HCT116 (cell line): ENCODE data around the gene FMN2. TPM values are rescaled to one million over a fixed set of nuclear protein-coding genes. Genes with fewer than 3 reads are reported as not detected.

ENCODE experiments used
- ATAC-seq: fragments of 200-7000 bp; cut with Tn5 transposase; 2 replicates; pipeline ENCODE4 v1.9.1; 2020; ENCODE audit warnings: mild to moderate bottlenecking, moderate library complexity
- BruUV-seq: library from RNA; stranded (reverse); fragments of 400-500 nt; replicated peaks from 2 replicates; lab custom pipeline; 2021; lab: Mats Ljungman, UMichigan
- CTCF ChIA-PET: fragments of 300-600 bp; sonication (Branson Sonifier 250); formaldehyde crosslinking; loops from one replicate; lab custom pipeline; 2021; ENCODE audit warnings: antibody characterized with exemption; lab: Charles Lee
- POLR2A ChIA-PET: fragments of 300-600, 350-600 bp; sonication (Branson Sonifier 250); formaldehyde crosslinking; loops from one replicate; lab custom pipeline; 2021; ENCODE audit warnings: antibody characterized with exemption; lab: Charles Lee
- RAD21 ChIA-PET, 2 experiments: fragments of 300-600 bp; sonication (Branson Sonifier 250); formaldehyde crosslinking; loops; one replicate each; lab custom pipeline; 2023; ENCODE audit warnings: low total read pairs in 2 of 2; ENCODE audit not compliant: uncharacterized antibody in 2 of 2, unreplicated experiment in 2 of 2, low non-redundant PET in 1 of 2; lab: Charles Lee
- DNase-seq: peaks from one replicate; pipeline ENCODE4 v3.0.0-alpha.2; 2010; ENCODE audit warnings: low read depth, low spot score
- H2AFZ ChIP-seq: fragments of 200-600 bp; shearing (Covaris generic), sonication (generic); 2 replicates; pipeline ENCODE4 v1.6.1; 2017; ENCODE audit warnings: low read depth, mixed run types, mixed read lengths, antibody characterized with exemption, low read length; ENCODE audit not compliant: poor library complexity, severe bottlenecking
- H3K27ac ChIP-seq: 2 replicates; pipeline ENCODE4 v1.5.1; 2012; ENCODE audit warnings: low read depth, low read length
- H3K27me3 ChIP-seq: fragments of 200-600 bp; sonication (generic); 2 replicates; pipeline ENCODE4 v1.6.1; 2016; ENCODE audit warnings: mixed run types, low read length, mixed read lengths; ENCODE audit not compliant: insufficient read depth
- H3K36me3 ChIP-seq, 2 experiments: fragments of 200-500 bp in 1 of 2; fragments of 200-600 bp in 1 of 2; sonication (Bioruptor generic) in 1 of 2; sonication (generic) in 1 of 2; 2 replicates each; pipeline versions ENCODE4 v1.5.1 to v1.6.1; 2014 to 2016; ENCODE audit warnings: low read length in 2 of 2, inconsistent platforms in 1 of 2, mixed read lengths in 1 of 2, mixed run types in 1 of 2; ENCODE audit not compliant: insufficient read depth in 2 of 2, control insufficient read depth in 1 of 2
- H3K4me1 ChIP-seq, 2 experiments: fragments of 200-600 bp in 1 of 2; sonication (generic) in 1 of 2; 2 replicates each; pipeline versions ENCODE4 v1.5.1 to v1.6.1; 2012 to 2017; ENCODE audit warnings: low read length in 2 of 2, inconsistent platforms in 1 of 2, mild to moderate bottlenecking in 1 of 2, mixed read lengths in 1 of 2, mixed run types in 1 of 2, moderate library complexity in 1 of 2; ENCODE audit not compliant: insufficient read depth in 2 of 2, control insufficient read depth in 1 of 2
- H3K4me2 ChIP-seq: fragments of 200-600 bp; sonication (generic); 2 replicates; pipeline ENCODE4 v1.6.1; 2017; ENCODE audit warnings: mixed run types, low read length, mixed read lengths
- H3K4me3 ChIP-seq, 2 experiments: fragments of 200-600 bp in 1 of 2; sonication (generic) in 1 of 2; replicated peaks in 1 of 2; 2 replicates each; pipeline ENCODE4 v1.5.1; 2011 to 2016; ENCODE audit warnings: low read length in 2 of 2, control low read depth in 1 of 2, low read depth in 1 of 2, mild to moderate bottlenecking in 1 of 2, mixed read lengths in 1 of 2, mixed run types in 1 of 2
- H3K79me2 ChIP-seq: fragments of 200-600 bp; sonication (generic); 2 replicates; pipeline ENCODE4 v1.6.1; 2017; ENCODE audit warnings: mild to moderate bottlenecking, mixed run types, low read length, moderate library complexity, mixed read lengths; ENCODE audit not compliant: insufficient read depth
- H3K9ac ChIP-seq: fragments of 200-600 bp; sonication (generic); 2 replicates; pipeline ENCODE4 v1.6.1; 2016; ENCODE audit warnings: low read length, mixed read lengths
- H3K9me2 ChIP-seq: fragments of 200-600 bp; sonication (generic), shearing (Covaris generic); 2 replicates; pipeline ENCODE4 v1.6.1; 2017; ENCODE audit warnings: mixed run types, mild to moderate bottlenecking, moderate library complexity; ENCODE audit not compliant: insufficient read depth
- H3K9me3 ChIP-seq, 2 experiments: fragments of 200-500 bp in 1 of 2; fragments of 200-600 bp in 1 of 2; sonication (Bioruptor generic) in 1 of 2; sonication (generic) in 1 of 2; 2 replicates each; pipeline ENCODE4 v1.6.1; 2014 to 2017; ENCODE audit warnings: low read length in 2 of 2, mixed read lengths in 2 of 2, inconsistent platforms in 1 of 2, low read depth in 1 of 2, mild to moderate bottlenecking in 1 of 2, mixed run types in 1 of 2, moderate library complexity in 1 of 2; ENCODE audit not compliant: control insufficient read depth in 1 of 2, insufficient read depth in 1 of 2
- H4K20me1 ChIP-seq: fragments of 200-600 bp; sonication (generic), shearing (Covaris generic); 2 replicates; pipeline ENCODE4 v1.6.1; 2017; ENCODE audit warnings: mixed run types, mild to moderate bottlenecking, moderate library complexity; ENCODE audit not compliant: insufficient read depth
- CBX3 ChIP-seq: IDR thresholded peaks from 2 replicates; pipeline ENCODE4 v1.6.1; 2012; ENCODE audit warnings: low read depth
- CEBPB ChIP-seq: IDR thresholded peaks from 2 replicates; pipeline ENCODE4 v1.6.1; 2012; ENCODE audit warnings: low read depth
- EZH2phosphoT487 ChIP-seq: fragments of 200-600 bp; IDR thresholded peaks from 2 replicates; pipeline ENCODE4 v1.6.1; 2018; ENCODE audit warnings: antibody characterized with exemption, borderline replicate concordance
- FOSL1 ChIP-seq: IDR thresholded peaks from 2 replicates; pipeline ENCODE4 v1.6.1; 2012; ENCODE audit warnings: low read depth
- JUND ChIP-seq: IDR thresholded peaks from 2 replicates; pipeline ENCODE4 v1.6.1; 2012
- POLR2A ChIP-seq: IDR thresholded peaks from 2 replicates; pipeline ENCODE4 v1.7.0; 2011; ENCODE audit warnings: borderline replicate concordance; ENCODE audit not compliant: insufficient read depth, insufficient read length; ENCODE audit errors: extremely low read depth
- RAD21 ChIP-seq: IDR thresholded peaks from 2 replicates; pipeline ENCODE4 v1.6.1; 2012; ENCODE audit warnings: low read depth, mild to moderate bottlenecking
- SIN3A ChIP-seq: IDR thresholded peaks from 2 replicates; pipeline ENCODE4 v1.6.1; 2012; ENCODE audit warnings: low read depth
- SRF ChIP-seq: IDR thresholded peaks from 2 replicates; pipeline ENCODE4 v1.6.1; 2012; ENCODE audit warnings: low read depth
- TCF7L2 ChIP-seq: IDR thresholded peaks from 2 replicates; pipeline ENCODE4 v1.7.0; 2011; ENCODE audit warnings: borderline replicate concordance, inconsistent platforms; ENCODE audit not compliant: insufficient read depth, insufficient read length; ENCODE audit errors: extremely low read depth
- YY1 ChIP-seq: IDR thresholded peaks from 2 replicates; pipeline ENCODE4 v1.6.1; 2011; ENCODE audit warnings: low read length, low read depth, moderate library complexity, mild to moderate bottlenecking; ENCODE audit not compliant: insufficient replicate concordance; ENCODE audit errors: extremely low read depth
- ZFX ChIP-seq: fragments of 450-650 bp; IDR thresholded peaks from 2 replicates; pipeline ENCODE4 v1.6.1; 2017
- intact Hi-C: fragments of 100-400 bp; cut with micrococcal nuclease; formaldehyde crosslinking; loops from 2 replicates; pipeline ENCODE4 v1.10.0; 2022
- total RNA-seq: library from RNA; stranded (reverse); gene quantifications from one replicate; pipeline ENCODE4 v1.2.1, GENCODE V29; 2021; ENCODE audit not compliant: unreplicated experiment
- TF ChIP-seq, protein P1 (sequence below): IDR thresholded peaks from 2 replicates; pipeline ENCODE4 v1.6.1; 2012
- TF ChIP-seq, protein P2 (sequence below), 3 experiments: fragments of 200-600 bp in 1 of 3; sonication (generic) in 1 of 3; IDR thresholded peaks in 2 of 3; conservative IDR thresholded peaks in 1 of 3; 2 replicates each; pipeline ENCODE4 v1.5.1; 2012 to 2017; ENCODE audit warnings: low read depth in 2 of 3, low read length in 2 of 3, antibody characterized with exemption in 1 of 3, borderline replicate concordance in 1 of 3, control low read depth in 1 of 3, mild to moderate bottlenecking in 1 of 3, mixed read lengths in 1 of 3, mixed run types in 1 of 3, moderate library complexity in 1 of 3; ENCODE audit not compliant: insufficient read depth in 1 of 3

Gene FMN2
- total RNA-seq, 1 experiment from 2014 or later = not detected

DNA sequence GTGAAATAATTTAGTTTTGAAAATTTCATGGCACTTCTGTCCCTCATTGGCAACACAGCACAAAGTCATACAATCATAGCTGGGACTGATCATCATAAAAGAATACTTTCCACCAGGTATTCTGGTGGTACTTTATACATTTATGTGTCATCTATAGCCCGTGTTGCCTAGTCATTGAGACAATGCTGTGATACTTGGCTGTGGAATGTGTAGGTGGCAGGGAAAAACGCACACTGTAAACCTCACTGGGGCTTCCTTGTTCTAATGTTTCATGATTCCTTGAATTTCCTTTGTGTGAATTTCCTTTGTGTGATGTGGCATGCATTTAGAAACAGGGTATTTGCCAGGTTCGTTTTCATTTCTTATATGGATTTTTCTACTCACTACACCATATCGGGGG lies 118.3 kb downstream of the FMN2 start:
- no peak overlapping the region for H2AFZ ChIP-seq
- H3K9me3 ChIP-seq = peaks cover 0 to 3% of the 10 kb centered on the region in 2 experiments; a peak in 2 of 4 replicates
- H3K4me2 ChIP-seq = no peak overlapping the region
- H3K4me1 ChIP-seq = no peaks in the 10 kb centered on the region
- TF ChIP-seq, protein P1, sequence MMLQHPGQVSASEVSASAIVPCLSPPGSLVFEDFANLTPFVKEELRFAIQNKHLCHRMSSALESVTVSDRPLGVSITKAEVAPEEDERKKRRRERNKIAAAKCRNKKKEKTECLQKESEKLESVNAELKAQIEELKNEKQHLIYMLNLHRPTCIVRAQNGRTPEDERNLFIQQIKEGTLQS = no peak
- TF ChIP-seq JUND = no peak
- no peak for TF ChIP-seq RAD21
- TF ChIP-seq, protein P2, sequence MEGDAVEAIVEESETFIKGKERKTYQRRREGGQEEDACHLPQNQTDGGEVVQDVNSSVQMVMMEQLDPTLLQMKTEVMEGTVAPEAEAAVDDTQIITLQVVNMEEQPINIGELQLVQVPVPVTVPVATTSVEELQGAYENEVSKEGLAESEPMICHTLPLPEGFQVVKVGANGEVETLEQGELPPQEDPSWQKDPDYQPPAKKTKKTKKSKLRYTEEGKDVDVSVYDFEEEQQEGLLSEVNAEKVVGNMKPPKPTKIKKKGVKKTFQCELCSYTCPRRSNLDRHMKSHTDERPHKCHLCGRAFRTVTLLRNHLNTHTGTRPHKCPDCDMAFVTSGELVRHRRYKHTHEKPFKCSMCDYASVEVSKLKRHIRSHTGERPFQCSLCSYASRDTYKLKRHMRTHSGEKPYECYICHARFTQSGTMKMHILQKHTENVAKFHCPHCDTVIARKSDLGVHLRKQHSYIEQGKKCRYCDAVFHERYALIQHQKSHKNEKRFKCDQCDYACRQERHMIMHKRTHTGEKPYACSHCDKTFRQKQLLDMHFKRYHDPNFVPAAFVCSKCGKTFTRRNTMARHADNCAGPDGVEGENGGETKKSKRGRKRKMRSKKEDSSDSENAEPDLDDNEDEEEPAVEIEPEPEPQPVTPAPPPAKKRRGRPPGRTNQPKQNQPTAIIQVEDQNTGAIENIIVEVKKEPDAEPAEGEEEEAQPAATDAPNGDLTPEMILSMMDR (IDR thresholded peaks at IDR 0.05 in 2 of 3, conservative IDR thresholded peaks at IDR 0.05 in 1 of 3; ENCODE audit: borderline replicate concordance in 1 of 3, insufficient read depth in 1 of 3, low read depth in 2 of 3, low read length in 2 of 3) = no peak
- TF ChIP-seq YY1 = no peak
- no peak for TF ChIP-seq SIN3A
- no peak for TF ChIP-seq CBX3
- TF ChIP-seq ZFX = no peak
- no peak for TF ChIP-seq POLR2A
- TF ChIP-seq CEBPB = no peak
- no peak for TF ChIP-seq EZH2phosphoT487
- TF ChIP-seq TCF7L2 = no peak
- TF ChIP-seq SRF = no peak
- no peak for TF ChIP-seq FOSL1
- no peak overlapping the region for H3K9ac ChIP-seq
- ATAC-seq (no peak), DNase-seq (no peak)
- H4K20me1 ChIP-seq = no peaks in the 10 kb centered on the region
- ChIA-PET CTCF (no interaction called here), RAD21 (no interaction called here), POLR2A (no interaction called here)
- H3K27ac ChIP-seq = no peak overlapping the region
- H3K4me3 ChIP-seq = no peak overlapping the region
- no peaks in the 10 kb centered on the region for H3K9me2 ChIP-seq
- no peaks in the 10 kb centered on the region for H3K79me2 ChIP-seq
- H3K36me3 ChIP-seq = no peaks in the 10 kb centered on the region
- no TSS peak for BruUV-seq
- intact Hi-C loops = no loop called here
- H3K27me3 ChIP-seq = no peaks in the 10 kb centered on the region
